Endodermal cell (in vitro differentiated cells): ENCODE measurements around the gene CORO2A. TPM values are rescaled to one million over a fixed set of nuclear protein-coding genes. Genes with fewer than 3 reads are reported as not detected.
"Not testable (repeated sequence)": the region's sequence is repeated elsewhere in the genome, so short reads cannot be mapped to it uniquely, and the experiment has no call there.

ENCODE experiments used
- DNase-seq: peaks from one replicate; pipeline ENCODE4 v3.0.0-alpha.2; 2017
- H3K27ac ChIP-seq: 2 replicates; pipeline ENCODE4 v1.5.1; 2013; ENCODE audit warnings: mild to moderate bottlenecking, low read depth, low read length, moderate library complexity
- H3K27me3 ChIP-seq: 2 replicates; pipeline ENCODE4 v1.6.1; 2013; ENCODE audit warnings: mild to moderate bottlenecking, low read length, moderate library complexity; ENCODE audit not compliant: insufficient read depth, control insufficient read depth, poor library complexity, severe bottlenecking
- H3K36me3 ChIP-seq: 2 replicates; pipeline ENCODE4 v1.7.0; 2013; ENCODE audit warnings: mild to moderate bottlenecking, low read length, moderate library complexity; ENCODE audit not compliant: control insufficient read depth, insufficient read depth
- H3K4me1 ChIP-seq: one replicate; pipeline ENCODE4 v1.7.0; 2013; ENCODE audit warnings: low read length; ENCODE audit not compliant: control insufficient read depth, insufficient read depth
- H3K4me3 ChIP-seq: 2 replicates; pipeline ENCODE4 v1.5.1; 2013; ENCODE audit warnings: mild to moderate bottlenecking, low read length, moderate library complexity
- H3K9ac ChIP-seq: 2 replicates; pipeline ENCODE4 v1.6.1; 2013; ENCODE audit warnings: mild to moderate bottlenecking, low read length, moderate library complexity; ENCODE audit not compliant: poor library complexity, severe bottlenecking; ENCODE audit errors: extremely low read depth
- H3K9me3 ChIP-seq: 2 replicates; pipeline ENCODE4 v1.6.1; 2013; ENCODE audit warnings: mild to moderate bottlenecking, low read length, moderate library complexity; ENCODE audit not compliant: control insufficient read depth
- H3K27ac Mint-ChIP-seq: 2 replicates; pipeline ENCODE4 v1.8.0; 2020; ENCODE audit warnings: mixed read lengths
- H3K27me3 Mint-ChIP-seq: 2 replicates; pipeline ENCODE4 v1.8.0; 2021; ENCODE audit warnings: mild to moderate bottlenecking, mixed read lengths; ENCODE audit not compliant: insufficient read depth
- H3K36me3 Mint-ChIP-seq: 2 replicates; pipeline ENCODE4 v1.8.0; 2020; ENCODE audit warnings: low read depth, mixed read lengths
- H3K4me1 Mint-ChIP-seq: 2 replicates; pipeline ENCODE4 v1.8.0; 2020; ENCODE audit warnings: mixed read lengths
- H3K4me3 Mint-ChIP-seq: 2 replicates; pipeline ENCODE4 v1.8.0; 2020; ENCODE audit warnings: mild to moderate bottlenecking, moderate library complexity, mixed read lengths
- H3K9me3 Mint-ChIP-seq: 2 replicates; pipeline ENCODE4 v1.8.0; 2020; ENCODE audit warnings: mild to moderate bottlenecking, mixed read lengths
- CTCF ChIP-seq: fragments of 200-600 bp; sonication (generic); conservative IDR thresholded peaks from 2 replicates; pipeline ENCODE4 v1.5.0; 2021; ENCODE audit warnings: antibody characterized with exemption, mild to moderate bottlenecking
- WGBS, 2 experiments: methylation state at CpG; one replicate each; pipeline versions ENCODE4 v1.1.5 to v1.1.7; 2013; ENCODE audit warnings: missing lambda C conversion rate in 2 of 2, mixed read lengths in 1 of 2; ENCODE audit not compliant: insufficient coverage in 1 of 2, insufficient read length in 1 of 2; 5-methylcytosine and 5-hydroxymethylcytosine counted together
- total RNA-seq, 2 donors: library from RNA; stranded (reverse); fragmentation: NEBNext Ultra II Directional in 1 of 2; extraction: Animal tissue kit (Norgen Biotek cat#: 25700) in 1 of 2; gene quantifications; 2 replicates in 1 of 2; 3 replicates in 1 of 2; pipeline ENCODE4 v1.2.1, GENCODE V29; 2021

The CORO2A gene
- total RNA-seq, 2 donors from 2014 or later = 21.0 to 22.8 TPM

- H3K4me3 Mint-ChIP-seq = no peak overlapping the region
Observed at GRCh38 chr9:98127226-98127625, 65.2 kb downstream of the CORO2A start.

GRCh38 chr9:98124637-98125426, 67.6 kb downstream of the CORO2A start:
- H3K27me3 ChIP-seq = no peaks in the 10 kb centered on the region
- H3K9me3 ChIP-seq = no peaks in the 10 kb centered on the region
- no peak overlapping the region for H3K9ac ChIP-seq
- no peaks in the 10 kb centered on the region for H3K9me3 Mint-ChIP-seq
- no peak for DNase-seq
- TF ChIP-seq CTCF = no peak
- WGBS, 2 experiments = 93 to 95% methylated on average over 14 to 15 of the region's 15 CpGs
- H3K36me3 ChIP-seq = peaks cover 5% of the 10 kb centered on the region
- no peak overlapping the region for H3K4me3 ChIP-seq
- H3K27me3 Mint-ChIP-seq = peaks cover 9% of the 10 kb centered on the region
- no peak overlapping the region for H3K4me3 Mint-ChIP-seq
- no peak overlapping the region for H3K27ac Mint-ChIP-seq
- H3K36me3 Mint-ChIP-seq = peaks cover 24% of the 10 kb centered on the region
- H3K4me1 Mint-ChIP-seq = no peaks in the 10 kb centered on the region
- no peak overlapping the region for H3K27ac ChIP-seq
- H3K4me1 ChIP-seq = no peaks in the 10 kb centered on the region

More at GRCh38 chr9:98127226-98127625, 65.2 kb downstream of the CORO2A start:
- Mint-ChIP-seq H3K27ac (no peak overlapping the region), H3K9me3 (no peaks in the 10 kb centered on the region), H3K4me1 (no peaks in the 10 kb centered on the region), H3K36me3 (peaks cover 37% of the 10 kb centered on the region), H3K27me3 (no peaks in the 10 kb centered on the region)
- 90 to 94% methylated on average over 5 to 8 of the region's 8 CpGs for WGBS, 2 experiments
- TF ChIP-seq CTCF = no peak
- Histone ChIP-seq H3K9me3 (no peaks in the 10 kb centered on the region), H3K4me3 (no peak overlapping the region), H3K36me3 (peaks cover 5% of the 10 kb centered on the region), H3K27me3 (no peaks in the 10 kb centered on the region), H3K27ac (no peak overlapping the region), H3K4me1 (no peaks in the 10 kb centered on the region), H3K9ac (no peak overlapping the region)
- DNase-seq = no peak

GRCh38 chr9:98124091-98124490, 68.3 kb downstream of the CORO2A start:
- Mint-ChIP-seq H3K36me3 (peaks cover 24% of the 10 kb centered on the region), H3K27me3 (peaks cover 15% of the 10 kb centered on the region)
- H3K4me3 ChIP-seq, H3K27me3 ChIP-seq, DNase-seq, H3K27ac ChIP-seq, H3K36me3 ChIP-seq, H3K9me3 Mint-ChIP-seq, H3K9ac ChIP-seq, H3K9me3 ChIP-seq, H3K27ac Mint-ChIP-seq, H3K4me1 ChIP-seq, H3K4me3 Mint-ChIP-seq, H3K4me1 Mint-ChIP-seq: not testable (repeated sequence)
- 87 to 96% methylated on average over 13 of the region's 13 CpGs for WGBS, 2 experiments
